Thymus (tissue), 11 donors: ENCODE data around the gene CLIC6. TPM values are rescaled to one million over a fixed set of nuclear protein-coding genes. Genes with fewer than 3 reads are reported as not detected.
"Not testable (repeated sequence)": the region's sequence is repeated elsewhere in the genome, so short reads cannot be mapped to it uniquely, and the experiment has no call there.

Source experiments
- DNase-seq, 9 donors: peaks; one replicate each; pipeline ENCODE4 v3.0.0-alpha.2; 2013; ENCODE audit warnings: low spot score in 9 of 9, low read depth in 6 of 9, missing footprints in 1 of 9
- H3K27ac ChIP-seq, 2 donors: one replicate each; pipeline ENCODE4 v1.5.1; 2013; ENCODE audit warnings: control low read depth in 1 of 2, low read depth in 1 of 2, low read length in 1 of 2, mild to moderate bottlenecking in 1 of 2, moderate library complexity in 1 of 2
- H3K27me3 ChIP-seq, 2 donors: one replicate each; pipeline ENCODE4 v1.5.1; 2013; ENCODE audit warnings: low read length in 1 of 2; ENCODE audit not compliant: control insufficient read depth in 2 of 2, insufficient read depth in 1 of 2
- H3K36me3 ChIP-seq, 2 donors: one replicate each; pipeline ENCODE4 v1.5.1; 2013; ENCODE audit warnings: low read length in 1 of 2, mild to moderate bottlenecking in 1 of 2, moderate library complexity in 1 of 2; ENCODE audit not compliant: control insufficient read depth in 2 of 2, insufficient read depth in 2 of 2
- H3K4me1 ChIP-seq, 2 donors: one replicate each; pipeline ENCODE4 v1.5.1; 2013; ENCODE audit warnings: low read length in 2 of 2; ENCODE audit not compliant: control insufficient read depth in 2 of 2, insufficient read depth in 2 of 2
- H3K4me3 ChIP-seq, 2 donors: one replicate each; pipeline ENCODE4 v1.5.1; 2013; ENCODE audit warnings: low read length in 2 of 2, control low read depth in 1 of 2, mild to moderate bottlenecking in 1 of 2
- H3K9me3 ChIP-seq, 2 donors: one replicate each; pipeline ENCODE4 v1.5.1; 2013; ENCODE audit warnings: low read length in 1 of 2, mild to moderate bottlenecking in 1 of 2; ENCODE audit not compliant: control insufficient read depth in 2 of 2, insufficient read depth in 1 of 2
- WGBS: extraction: QIAGEN DNeasy Blood & Tissue Kit; methylation state at CpG from one replicate; pipeline ENCODE4 v1.1.7; 2013; 5-methylcytosine and 5-hydroxymethylcytosine counted together
- polyA plus RNA-seq: library from polyadenylated mRNA; stranded (reverse); fragments of 200-250 nt; gene quantifications from one replicate; pipeline ENCODE4 v1.2.3, GENCODE V29; 2013
- total RNA-seq: library from RNA; stranded (reverse); fragments of 120-200 nt; gene quantifications from one replicate; pipeline ENCODE4 v1.2.4, GENCODE V29; 2013
- donor health status: healthy.

The CLIC6 gene
- total and polyA plus RNA-seq, 2 donors: 3.3 to 22.6 TPM

GRCh38 chr21:34648739-34649297, 20.0 kb upstream of the CLIC6 start:
- Histone ChIP-seq H3K9me3 (peaks cover 0 to 5% of the 10 kb centered on the region in 2 donors), H3K27ac (no peak overlapping the region), H3K4me1 (no peaks in the 10 kb centered on the region), H3K36me3 (no peaks in the 10 kb centered on the region), H3K4me3 (no peak overlapping the region), H3K27me3 (no peaks in the 10 kb centered on the region)
- 96% methylated on average over 6 of the region's 6 CpGs for WGBS
- no peak for DNase-seq

DNA sequence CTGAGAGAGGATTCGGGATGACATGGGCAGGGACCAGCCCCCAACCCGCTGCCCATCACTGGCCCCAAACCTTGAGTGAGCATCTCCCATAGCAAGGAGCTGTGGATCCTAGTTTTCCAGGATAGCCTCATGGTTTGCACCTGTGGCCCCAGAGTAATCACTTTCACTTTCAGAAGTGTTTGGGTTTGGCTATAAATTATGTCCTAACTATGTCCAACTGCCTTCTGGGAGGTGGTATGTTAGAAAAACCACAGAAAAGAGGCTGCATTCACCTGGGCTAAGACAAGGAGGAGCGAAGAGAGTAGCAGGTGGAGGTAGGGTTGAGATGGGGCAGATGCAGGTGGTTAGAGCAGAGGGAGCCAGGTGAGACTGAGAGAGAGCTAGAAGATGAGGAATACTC, 19.4 kb upstream of the CLIC6 start:
- H3K4me1 ChIP-seq: no peaks in the 10 kb centered on the region
- no peak overlapping the region for H3K27ac ChIP-seq
- WGBS: 80% methylated on average over 3 of the region's 3 CpGs

GRCh38 chr21:34650861-34651431, 17.8 kb upstream of the CLIC6 start:
- Histone ChIP-seq H3K27me3 (peaks cover 0 to 2% of the 10 kb centered on the region in 2 donors), H3K36me3 (no peaks in the 10 kb centered on the region), H3K9me3 (peaks cover 0 to 5% of the 10 kb centered on the region in 2 donors), H3K4me3 (no peak overlapping the region), H3K27ac (no peak overlapping the region), H3K4me1 (no peaks in the 10 kb centered on the region)
- DNase-seq: no peak
- 58% methylated on average over 1 of the region's 1 CpG for WGBS

More for the DNA sequence above, 19.4 kb upstream of the CLIC6 start:
- Histone ChIP-seq H3K4me3 (no peak overlapping the region), H3K36me3 (no peaks in the 10 kb centered on the region), H3K27me3 (no peaks in the 10 kb centered on the region), H3K9me3 (peaks cover 0 to 5% of the 10 kb centered on the region in 2 donors)
- DNase-seq: no peak

- peaks cover 0 to 5% of the 10 kb centered on the region in 2 donors for H3K9me3 ChIP-seq
- H3K27me3 ChIP-seq: peaks cover 0 to 2% of the 10 kb centered on the region in 2 donors
- no peak overlapping the region for H3K4me3 ChIP-seq
- no peaks in the 10 kb centered on the region for H3K36me3 ChIP-seq
- no peak for DNase-seq
- H3K4me1 ChIP-seq: no peaks in the 10 kb centered on the region
- H3K27ac ChIP-seq: no peak overlapping the region
- WGBS: 92% methylated on average over 1 of the region's 1 CpG
Measured at GRCh38 chr21:34651642-34652041, 17.2 kb upstream of the CLIC6 start.

DNA sequence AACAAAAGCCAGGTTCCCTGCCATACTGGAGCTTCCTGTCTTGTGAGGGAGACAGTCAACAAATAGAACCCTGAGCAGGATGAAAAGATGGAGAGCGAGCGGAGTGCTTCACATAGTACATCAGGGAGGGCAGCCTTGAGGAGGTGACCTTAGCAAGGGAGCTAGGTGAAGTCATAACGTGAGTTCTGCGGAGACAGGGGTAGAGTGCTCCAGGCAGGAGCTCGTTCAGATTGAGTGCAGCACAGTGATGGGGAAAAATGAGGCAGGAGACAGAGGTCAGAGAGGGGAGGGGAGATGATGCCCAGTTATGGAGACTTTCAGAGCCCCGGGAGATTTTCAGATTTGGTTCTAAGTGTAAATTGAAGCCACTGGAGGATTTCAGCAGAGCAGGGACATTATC, 15.3 kb upstream of the CLIC6 start:
- H3K9me3 ChIP-seq: peaks cover 0 to 5% of the 10 kb centered on the region in 2 donors
- WGBS: 97% methylated on average over 6 of the region's 6 CpGs
- no peak for DNase-seq

DNA sequence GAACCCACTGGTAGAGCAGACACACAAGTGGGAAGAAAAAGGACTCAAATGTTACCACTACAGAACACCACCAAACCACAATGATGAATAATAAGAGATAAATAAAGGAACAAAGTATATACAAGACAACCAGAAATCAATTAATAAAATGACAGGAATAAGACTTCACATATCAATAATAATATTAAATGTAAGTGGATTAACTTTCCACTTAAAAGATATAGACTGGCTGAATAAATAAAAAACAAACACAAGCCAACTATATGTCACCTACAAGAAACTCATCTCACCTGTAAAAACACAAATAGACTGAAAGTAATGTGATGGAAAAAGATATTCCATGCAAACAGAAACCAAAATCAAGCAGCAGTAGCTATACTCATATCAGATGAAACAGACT, 6.9 kb upstream of the CLIC6 start:
- H3K36me3 ChIP-seq: no peaks in the 10 kb centered on the region
- H3K27ac ChIP-seq: no peak overlapping the region
- peaks cover 1 to 24% of the 10 kb centered on the region in 2 donors for H3K27me3 ChIP-seq
- H3K4me1 ChIP-seq: no peaks in the 10 kb centered on the region
- peaks cover 0 to 5% of the 10 kb centered on the region in 2 donors for H3K9me3 ChIP-seq
- no peak overlapping the region for H3K4me3 ChIP-seq
- no peak for DNase-seq

More for the DNA sequence above, 15.3 kb upstream of the CLIC6 start:
- Histone ChIP-seq H3K27me3 (peaks cover 0 to 4% of the 10 kb centered on the region in 2 donors), H3K27ac (no peak overlapping the region), H3K4me1 (no peaks in the 10 kb centered on the region), H3K36me3 (no peaks in the 10 kb centered on the region), H3K4me3 (no peak overlapping the region)

GRCh38 chr21:34667761-34668160, 1.0 kb upstream of the CLIC6 start:
- H3K27me3 ChIP-seq: peaks cover 50 to 73% of the 10 kb centered on the region in 2 donors
- H3K9me3 ChIP-seq: peaks cover 0 to 2% of the 10 kb centered on the region in 2 donors
- 83% methylated on average over 3 of the region's 3 CpGs for WGBS
- no peak for DNase-seq
- H3K4me3 ChIP-seq: no peak overlapping the region
- peaks cover 0 to 7% of the 10 kb centered on the region in 2 donors for H3K4me1 ChIP-seq
- H3K36me3 ChIP-seq: no peaks in the 10 kb centered on the region
- H3K27ac ChIP-seq: no peak overlapping the region

GRCh38 chr21:34669149-34669879, 520 bp downstream of the CLIC6 start:
- H3K36me3 ChIP-seq: no peaks in the 10 kb centered on the region
- peak in 2 of 9 donors; percentile 28 to 31 for DNase-seq

GRCh38 chr21:34669880-34670219, 1.1 kb downstream of the CLIC6 start:
- H3K27ac ChIP-seq, H3K9me3 ChIP-seq, DNase-seq, H3K4me1 ChIP-seq, H3K36me3 ChIP-seq: not testable (repeated sequence)
- 3% methylated on average over 46 of the region's 46 CpGs for WGBS
- Histone ChIP-seq H3K4me3 (peak overlapping the region in 1 of 2 donors; percentile 28), H3K27me3 (peaks cover 50 to 85% of the 10 kb centered on the region in 2 donors)

More at GRCh38 chr21:34669149-34669879, 520 bp downstream of the CLIC6 start:
- Histone ChIP-seq H3K9me3 (peaks cover 0 to 2% of the 10 kb centered on the region in 2 donors), H3K4me1 (peaks cover 0 to 7% of the 10 kb centered on the region in 2 donors), H3K27me3 (peaks cover 50 to 85% of the 10 kb centered on the region in 2 donors), H3K27ac (peak overlapping the region in 1 of 2 donors; percentile 25), H3K4me3 (peak overlapping the region in 1 of 2 donors; percentile 28)
- WGBS: 4% methylated on average over 74 of the region's 74 CpGs
